ENCODE data around the gene EME2.

EME2 gene

GRCh38 chr16:1787322-1788094 is 14.9 kb downstream of the EME2 start:
- in situ Hi-C loops (cut with HindIII; ENCODE audit: low sequenced_read_pairs) = no loop called here
- DNase-seq (ENCODE audit: low read depth, low spot score) = no peak
- no peak overlapping the region for H3K4me3 ChIP-seq (ENCODE audit: low read depth, low read length)
- TF ChIP-seq CTCF (IDR thresholded peaks at IDR 0.05; ENCODE audit: low read depth, low read length) = no peak

GRCh38 chr16:1788095-1788707 is 15.6 kb downstream of the EME2 start:
- no peak for TF ChIP-seq CTCF (IDR thresholded peaks at IDR 0.05; ENCODE audit: low read depth, low read length)
- in situ Hi-C loops (cut with HindIII; ENCODE audit: low sequenced_read_pairs) = no loop called here
- no peak for DNase-seq (ENCODE audit: low read depth, low spot score)
- H3K4me3 ChIP-seq (ENCODE audit: low read depth, low read length) = no peak overlapping the region

- no peak overlapping the region for H3K4me3 ChIP-seq (ENCODE audit: low read depth, low read length)
- no peak for DNase-seq (ENCODE audit: low read depth, low spot score)
- in situ Hi-C loops (cut with HindIII; ENCODE audit: low sequenced_read_pairs) = no loop called here
Observed at GRCh38 chr16:1788708-1789100, 16.1 kb downstream of the EME2 start.

GRCh38 chr16:1789643-1790045 is 17.0 kb downstream of the EME2 start:
- no peak overlapping the region for H3K4me3 ChIP-seq (ENCODE audit: low read depth, low read length)
- TF ChIP-seq CTCF (IDR thresholded peaks at IDR 0.05; ENCODE audit: low read depth, low read length) = no peak
- in situ Hi-C loops (cut with HindIII; ENCODE audit: low sequenced_read_pairs) = no loop called here
- no peak for DNase-seq (ENCODE audit: low read depth, low spot score)

More at GRCh38 chr16:1788708-1789100, 16.1 kb downstream of the EME2 start:
- TF ChIP-seq CTCF (IDR thresholded peaks at IDR 0.05; ENCODE audit: low read depth, low read length) = no peak

- DNase-seq (ENCODE audit: low read depth, low spot score) = no peak
- H3K4me3 ChIP-seq (ENCODE audit: low read depth, low read length) = no peak overlapping the region
- in situ Hi-C loops (cut with HindIII; ENCODE audit: low sequenced_read_pairs) = no loop called here
- TF ChIP-seq CTCF (IDR thresholded peaks at IDR 0.05; ENCODE audit: low read depth, low read length) = no peak
Observed at GRCh38 chr16:1790261-1790610, 17.6 kb downstream of the EME2 start.

GRCh38 chr16:1790611-1791255 is 18.1 kb downstream of the EME2 start:
- DNase-seq (ENCODE audit: low read depth, low spot score) = no peak
- H3K4me3 ChIP-seq (ENCODE audit: low read depth, low read length) = no peak overlapping the region
- in situ Hi-C loops (cut with HindIII; ENCODE audit: low sequenced_read_pairs) = no loop called here
- TF ChIP-seq CTCF (IDR thresholded peaks at IDR 0.05; ENCODE audit: low read depth, low read length) = no peak

Measured in astrocyte of the spinal cord (primary cell).